Thyroid gland (tissue), 4 donors: ENCODE measurements around the gene PRXL2A. TPM values are rescaled to one million over a fixed set of nuclear protein-coding genes. Genes with fewer than 3 reads are reported as not detected.

Experiments used
- DNase-seq, 2 donors: peaks; one replicate each; pipeline ENCODE4 v3.0.0-alpha.2; 2019
- H3K27ac ChIP-seq, 3 donors: fragments of 200-600 bp; sonication (generic); 1 replicate in 2 of 3; 2 replicates in 1 of 3; pipeline ENCODE4 v1.5.1; 2016 to 2019; ENCODE audit warnings: mild to moderate bottlenecking in 1 of 3, moderate library complexity in 1 of 3
- H3K27me3 ChIP-seq: fragments of 200-600 bp; sonication (generic); one replicate; pipeline ENCODE4 v1.5.1; 2019
- H3K36me3 ChIP-seq, 2 donors: fragments of 200-600 bp; sonication (generic); one replicate each; pipeline ENCODE4 v1.5.1; 2016 to 2019
- H3K4me1 ChIP-seq, 2 donors: fragments of 200-600 bp; sonication (generic); one replicate each; pipeline ENCODE4 v1.5.1; 2017 to 2019
- H3K4me3 ChIP-seq, 3 donors: fragments of 200-600 bp; sonication (generic); replicated peaks in 1 of 3; 1 replicate in 2 of 3; 2 replicates in 1 of 3; pipeline ENCODE4 v1.5.1; 2016; ENCODE audit warnings: mild to moderate bottlenecking in 1 of 3
- H3K9me3 ChIP-seq: fragments of 200-600 bp; sonication (generic); one replicate; pipeline ENCODE4 v1.5.1; 2017
- CTCF ChIP-seq, 6 experiments: fragments of 200-600 bp in 3 of 6; fragments of 450-650 bp in 3 of 6; sonication (generic) in 3 of 6; IDR thresholded peaks; one replicate each; pipeline ENCODE4 v1.5.1; 2016 to 2019; ENCODE audit warnings: antibody characterized with exemption in 6 of 6, mild to moderate bottlenecking in 2 of 6, inconsistent platforms in 1 of 6, moderate library complexity in 1 of 6
- POLR2A ChIP-seq, 2 donors: fragments of 450-650 bp; IDR thresholded peaks; one replicate each; pipeline ENCODE4 v1.6.1; 2017; ENCODE audit warnings: antibody characterized with exemption in 2 of 2, mild to moderate bottlenecking in 2 of 2, moderate library complexity in 1 of 2
- WGBS, 2 donors: methylation state at CpG; one replicate each; pipeline ENCODE4 v1.1.5; 2017; 5-methylcytosine and 5-hydroxymethylcytosine counted together
- intact Hi-C: fragments of 100-400 bp; cut with DNase I; formaldehyde crosslinking; loops from one replicate; pipeline ENCODE4 v1.15.1; 2023
- total RNA-seq, 4 donors: library from RNA; depleted of rRNA; stranded (reverse); fragments of >200 nt; gene quantifications; one replicate each; pipeline ENCODE4 v1.2.3, GENCODE V29; 2016

PRXL2A gene
- total RNA-seq, 4 donors from 2014 or later = 68.2 to 93.3 (median 79.7) TPM

DNA sequence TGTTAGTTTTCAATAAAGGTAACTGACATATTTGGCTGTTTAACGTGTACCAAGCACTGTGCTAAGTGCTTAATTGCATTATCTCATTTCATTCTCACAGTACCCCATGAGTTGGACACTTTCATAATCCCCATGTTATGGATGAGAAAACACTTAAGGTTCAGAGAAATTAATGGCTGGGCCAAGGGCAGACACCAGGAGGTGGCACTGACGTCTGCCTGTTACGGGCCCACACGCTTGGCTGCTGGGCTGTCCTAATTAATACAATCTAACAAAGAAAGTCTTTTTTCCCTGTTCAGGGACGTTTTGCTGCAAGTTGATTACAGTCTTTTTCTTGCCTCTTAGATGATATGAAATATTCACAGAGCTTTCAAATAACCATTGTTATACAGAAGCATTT lies 35.7 kb upstream of the PRXL2A start:
- Histone ChIP-seq H3K36me3 (no peaks in the 10 kb centered on the region), H3K4me1 (no peaks in the 10 kb centered on the region), H3K27me3 (no peaks in the 10 kb centered on the region), H3K4me3 (no peak overlapping the region), H3K9me3 (no peaks in the 10 kb centered on the region), H3K27ac (no peak overlapping the region)
- DNase-seq = no peak
- TF ChIP-seq CTCF (IDR thresholded peaks at IDR 0.05) (no peak), POLR2A (IDR thresholded peaks at IDR 0.05) (no peak)
- intact Hi-C loops = no loop called here
- 85 to 89% methylated on average over 5 of the region's 5 CpGs for WGBS, 2 donors

DNA sequence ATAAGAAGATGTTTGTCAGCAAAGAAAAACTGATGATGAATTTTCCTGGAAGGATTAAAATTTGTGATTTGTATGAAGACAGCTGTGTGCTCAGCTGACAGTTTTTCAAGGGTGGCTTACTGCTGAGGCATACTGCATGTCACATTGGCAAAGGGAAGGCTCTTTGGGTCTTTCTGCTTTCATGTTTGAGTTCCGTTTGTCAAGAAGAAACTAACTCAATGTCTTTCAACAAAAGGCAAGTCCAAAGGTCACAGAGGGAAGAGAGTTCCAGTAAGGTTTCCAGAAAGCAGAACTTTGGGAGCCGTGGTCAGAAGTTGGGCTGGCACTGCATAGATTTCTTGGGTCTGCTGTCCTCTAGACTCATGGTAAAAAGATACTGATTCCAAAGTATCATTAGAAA lies 34.8 kb upstream of the PRXL2A start:
- H3K27me3 ChIP-seq = no peaks in the 10 kb centered on the region
- intact Hi-C loops = no loop called here
- WGBS, 2 donors = 87 to 88% methylated on average over 2 of the region's 2 CpGs
- H3K27ac ChIP-seq = no peak overlapping the region
- no peaks in the 10 kb centered on the region for H3K9me3 ChIP-seq
- DNase-seq = no peak
- TF ChIP-seq CTCF (IDR thresholded peaks at IDR 0.05) (no peak), POLR2A (IDR thresholded peaks at IDR 0.05) (no peak)
- no peak overlapping the region for H3K4me3 ChIP-seq
- no peaks in the 10 kb centered on the region for H3K36me3 ChIP-seq
- no peaks in the 10 kb centered on the region for H3K4me1 ChIP-seq

DNA sequence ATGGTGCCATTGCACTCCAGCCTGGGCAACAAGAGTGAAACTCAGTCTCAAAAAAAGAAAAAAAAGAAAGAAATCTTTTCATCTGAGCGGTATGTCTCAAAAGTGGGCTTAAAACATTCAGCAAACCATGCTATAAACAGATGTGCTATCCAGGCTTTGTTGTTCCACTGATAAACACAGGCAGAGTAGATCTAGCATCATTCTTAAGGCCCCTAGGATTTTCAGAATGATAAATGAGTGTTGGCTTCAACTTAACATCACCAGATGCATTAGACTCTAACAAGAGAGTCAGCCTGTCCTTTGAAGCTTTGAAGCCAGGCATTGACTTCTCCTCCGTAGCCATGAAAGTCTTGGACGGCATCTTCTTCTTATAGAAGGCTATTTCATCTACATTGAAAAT lies 28.6 kb upstream of the PRXL2A start:
- H3K4me3 ChIP-seq = no peak overlapping the region
- no peak overlapping the region for H3K27ac ChIP-seq
- no peaks in the 10 kb centered on the region for H3K36me3 ChIP-seq
- intact Hi-C loops = loop anchor here (10.0 kb wide), 2 partner anchors 65 to 125 kb away; no protein-coding TSS in a partner anchor
- no peaks in the 10 kb centered on the region for H3K4me1 ChIP-seq
- no peak for DNase-seq
- no peaks in the 10 kb centered on the region for H3K9me3 ChIP-seq
- TF ChIP-seq POLR2A (IDR thresholded peaks at IDR 0.05) = no peak
- TF ChIP-seq CTCF (IDR thresholded peaks at IDR 0.05) = no peak
- WGBS, 2 donors = 72 to 79% methylated on average over 3 of the region's 3 CpGs
- H3K27me3 ChIP-seq = no peaks in the 10 kb centered on the region

- H3K27me3 ChIP-seq = no peaks in the 10 kb centered on the region
- 83 to 93% methylated on average over 4 of the region's 4 CpGs for WGBS, 2 donors
- DNase-seq = no peak
- H3K27ac ChIP-seq = no peak overlapping the region
- no peaks in the 10 kb centered on the region for H3K9me3 ChIP-seq
- intact Hi-C loops = loop anchor here (10.0 kb wide), 2 partner anchors 65 to 125 kb away; no protein-coding TSS in a partner anchor
- TF ChIP-seq POLR2A (IDR thresholded peaks at IDR 0.05) (no peak), CTCF (IDR thresholded peaks at IDR 0.05) (no peak)
- H3K36me3 ChIP-seq = no peaks in the 10 kb centered on the region
- H3K4me3 ChIP-seq = no peak overlapping the region
- no peaks in the 10 kb centered on the region for H3K4me1 ChIP-seq
Measured at GRCh38 chr10:80380185-80380584, 28.2 kb upstream of the PRXL2A start.

DNA sequence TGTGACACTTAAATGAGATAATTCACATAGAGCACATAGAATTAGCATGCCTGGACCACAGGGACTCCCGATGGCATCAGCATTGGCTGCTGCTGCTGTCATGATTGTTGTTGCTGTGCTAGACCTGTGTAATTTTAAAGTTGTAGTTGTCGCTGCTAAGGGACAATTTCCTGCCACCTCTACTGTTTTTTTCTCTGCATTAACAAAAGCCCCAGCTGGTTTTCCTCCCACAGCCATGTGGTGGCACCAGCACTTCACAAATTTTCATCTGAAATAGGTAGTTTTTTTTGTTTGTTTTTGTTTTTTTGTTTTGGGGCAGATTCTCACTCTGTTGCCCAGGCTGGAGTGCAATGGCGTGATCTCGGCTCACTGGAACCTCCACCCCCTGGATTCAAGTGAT lies 25.4 kb upstream of the PRXL2A start:
- Histone ChIP-seq H3K27me3 (no peaks in the 10 kb centered on the region), H3K4me1 (peaks cover 3 to 9% of the 10 kb centered on the region in 2 donors), H3K4me3 (no peak overlapping the region), H3K36me3 (no peaks in the 10 kb centered on the region), H3K27ac (no peak overlapping the region), H3K9me3 (no peaks in the 10 kb centered on the region)
- WGBS, 2 donors = 11 to 20% methylated on average over 4 of the region's 4 CpGs
- TF ChIP-seq POLR2A (IDR thresholded peaks at IDR 0.05) (no peak), CTCF (IDR thresholded peaks at IDR 0.05) (peak in 5 of 6 experiments; percentile 44 to 66 (median 63))
- DNase-seq = peak; percentile 32 to 49
- intact Hi-C loops = loop anchor here (10.0 kb wide), 2 partner anchors 62 to 122 kb away; no protein-coding TSS in a partner anchor
